VCaP (cell line): ENCODE data around the gene H2BK1.

ENCODE experiments used
- H3K27ac ChIP-seq: fragments of 450-650 bp; 2 replicates; pipeline ENCODE4 v1.5.1; 2017
- CTCF ChIP-seq: fragments of 450-650 bp; conservative IDR thresholded peaks from 2 replicates; pipeline ENCODE4 v1.5.1; 2017; ENCODE audit warnings: mild to moderate bottlenecking, moderate library complexity

The H2BK1 gene

GRCh38 chr7:151210087-151210854 lies at the start of gene H2BK1:
TSS of gene H2BK1 (minus strand) at chr7:151210488. CDS start at chr7:151210318, 170 bp downstream.
- H3K27ac ChIP-seq: no peak within 1 kb of the TSS
- no peak for TF ChIP-seq CTCF

- H3K27ac ChIP-seq: no peak overlapping the region
- TF ChIP-seq CTCF: no peak
These were observed 47.7 kb upstream of the H2BK1 start for GRCh38 chr7:151257990-151258389.

- no peak for TF ChIP-seq CTCF
- no peak overlapping the region for H3K27ac ChIP-seq
These were observed 46.2 kb upstream of the H2BK1 start for GRCh38 chr7:151256410-151257045.

- no peak for TF ChIP-seq CTCF
- H3K27ac ChIP-seq: no peak overlapping the region
These were observed 45.1 kb upstream of the H2BK1 start for GRCh38 chr7:151255390-151255789.

GRCh38 chr7:151254851-151255250 lies 44.6 kb upstream of the H2BK1 start:
- TF ChIP-seq CTCF: no peak
- no peak overlapping the region for H3K27ac ChIP-seq

- no peak for TF ChIP-seq CTCF
- H3K27ac ChIP-seq: no peak overlapping the region
These were observed 44.0 kb upstream of the H2BK1 start for GRCh38 chr7:151254316-151254715.

- H3K27ac ChIP-seq: peak overlapping the region; percentile 85; the same call in 1 of the 2 replicates
- TF ChIP-seq CTCF: no peak
These were observed 42.8 kb upstream of the H2BK1 start for GRCh38 chr7:151252961-151253711.
